ENCODE measurements around the gene CUL4B. TPM values are rescaled to one million over a fixed set of nuclear protein-coding genes. Genes with fewer than 3 reads are reported as not detected.

CUL4B gene
- total and polyA plus RNA-seq, 10 of the 15 experiments (the other 5 are each of a cell fraction or from before 2014, with no cell fraction given), result 11.0 to 37.3 (median 24.4) TPM

DNA sequence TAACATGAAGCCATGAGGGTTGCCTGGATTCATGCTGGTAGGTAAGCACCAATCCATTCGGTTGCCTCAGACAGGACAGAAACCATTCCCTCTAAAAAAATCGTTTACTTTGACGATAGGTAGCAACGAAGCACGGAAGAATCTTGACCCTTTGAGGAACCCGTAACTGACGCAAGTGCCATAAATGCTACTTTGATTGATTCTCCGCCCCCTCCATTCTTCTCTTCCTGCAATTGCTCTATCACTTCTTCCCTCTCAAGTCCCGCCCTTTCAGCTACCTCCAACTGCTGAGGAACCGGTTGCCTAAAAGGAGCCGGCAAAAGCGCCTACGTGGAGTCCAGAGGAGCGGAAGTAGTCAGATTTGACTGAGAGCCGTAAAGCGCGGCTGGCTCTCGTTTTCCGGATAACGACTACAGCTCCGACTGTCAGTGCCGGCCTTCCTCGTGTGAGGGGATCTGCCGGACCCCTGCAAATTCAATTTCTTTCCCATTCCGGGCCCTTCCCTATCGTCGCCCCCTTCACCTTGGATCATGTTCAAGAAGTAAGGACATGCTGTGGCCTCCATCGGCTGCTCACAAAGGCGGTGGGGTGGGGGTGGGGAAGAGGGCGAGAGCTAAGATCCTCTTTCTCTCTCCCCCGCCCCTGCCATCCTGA lies 43.1 kb upstream of the CUL4B start, which contains the start of gene MCTS1 (continued):
- TF ChIP-seq, protein P1, sequence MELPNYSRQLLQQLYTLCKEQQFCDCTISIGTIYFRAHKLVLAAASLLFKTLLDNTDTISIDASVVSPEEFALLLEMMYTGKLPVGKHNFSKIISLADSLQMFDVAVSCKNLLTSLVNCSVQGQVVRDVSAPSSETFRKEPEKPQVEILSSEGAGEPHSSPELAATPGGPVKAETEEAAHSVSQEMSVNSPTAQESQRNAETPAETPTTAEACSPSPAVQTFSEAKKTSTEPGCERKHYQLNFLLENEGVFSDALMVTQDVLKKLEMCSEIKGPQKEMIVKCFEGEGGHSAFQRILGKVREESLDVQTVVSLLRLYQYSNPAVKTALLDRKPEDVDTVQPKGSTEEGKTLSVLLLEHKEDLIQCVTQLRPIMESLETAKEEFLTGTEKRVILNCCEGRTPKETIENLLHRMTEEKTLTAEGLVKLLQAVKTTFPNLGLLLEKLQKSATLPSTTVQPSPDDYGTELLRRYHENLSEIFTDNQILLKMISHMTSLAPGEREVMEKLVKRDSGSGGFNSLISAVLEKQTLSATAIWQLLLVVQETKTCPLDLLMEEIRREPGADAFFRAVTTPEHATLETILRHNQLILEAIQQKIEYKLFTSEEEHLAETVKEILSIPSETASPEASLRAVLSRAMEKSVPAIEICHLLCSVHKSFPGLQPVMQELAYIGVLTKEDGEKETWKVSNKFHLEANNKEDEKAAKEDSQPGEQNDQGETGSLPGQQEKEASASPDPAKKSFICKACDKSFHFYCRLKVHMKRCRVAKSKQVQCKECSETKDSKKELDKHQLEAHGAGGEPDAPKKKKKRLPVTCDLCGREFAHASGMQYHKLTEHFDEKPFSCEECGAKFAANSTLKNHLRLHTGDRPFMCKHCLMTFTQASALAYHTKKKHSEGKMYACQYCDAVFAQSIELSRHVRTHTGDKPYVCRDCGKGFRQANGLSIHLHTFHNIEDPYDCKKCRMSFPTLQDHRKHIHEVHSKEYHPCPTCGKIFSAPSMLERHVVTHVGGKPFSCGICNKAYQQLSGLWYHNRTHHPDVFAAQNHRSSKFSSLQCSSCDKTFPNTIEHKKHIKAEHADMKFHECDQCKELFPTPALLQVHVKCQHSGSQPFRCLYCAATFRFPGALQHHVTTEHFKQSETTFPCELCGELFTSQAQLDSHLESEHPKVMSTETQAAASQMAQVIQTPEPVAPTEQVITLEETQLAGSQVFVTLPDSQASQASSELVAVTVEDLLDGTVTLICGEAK (IDR thresholded peaks at IDR 0.05; ENCODE audit: borderline replicate concordance), result peak; percentile 74; the same call in 1 of the 2 replicates
- TF ChIP-seq CBFB (IDR thresholded peaks at IDR 0.05; ENCODE audit: low read depth), result peak; percentile 19; the same call in 1 of the 2 replicates
- TF ChIP-seq, protein P2, sequence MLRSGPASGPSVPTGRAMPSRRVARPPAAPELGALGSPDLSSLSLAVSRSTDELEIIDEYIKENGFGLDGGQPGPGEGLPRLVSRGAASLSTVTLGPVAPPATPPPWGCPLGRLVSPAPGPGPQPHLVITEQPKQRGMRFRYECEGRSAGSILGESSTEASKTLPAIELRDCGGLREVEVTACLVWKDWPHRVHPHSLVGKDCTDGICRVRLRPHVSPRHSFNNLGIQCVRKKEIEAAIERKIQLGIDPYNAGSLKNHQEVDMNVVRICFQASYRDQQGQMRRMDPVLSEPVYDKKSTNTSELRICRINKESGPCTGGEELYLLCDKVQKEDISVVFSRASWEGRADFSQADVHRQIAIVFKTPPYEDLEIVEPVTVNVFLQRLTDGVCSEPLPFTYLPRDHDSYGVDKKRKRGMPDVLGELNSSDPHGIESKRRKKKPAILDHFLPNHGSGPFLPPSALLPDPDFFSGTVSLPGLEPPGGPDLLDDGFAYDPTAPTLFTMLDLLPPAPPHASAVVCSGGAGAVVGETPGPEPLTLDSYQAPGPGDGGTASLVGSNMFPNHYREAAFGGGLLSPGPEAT (IDR thresholded peaks at IDR 0.05; ENCODE audit: low read depth), result peak; percentile 33; the same call in 1 of the 2 replicates
- no peak for TF ChIP-seq ESRRA (IDR thresholded peaks at IDR 0.05; ENCODE audit: low read length)
- TF ChIP-seq POLR2AphosphoS5 (IDR thresholded peaks at IDR 0.05; ENCODE audit: low read length), result peak; percentile 71
- TF ChIP-seq ATF7 (IDR thresholded peaks at IDR 0.05; ENCODE audit: low read depth), result peak; percentile 54; the same call in 1 of the 2 replicates
- no peak for TF ChIP-seq SP1 (IDR thresholded peaks at IDR 0.05; ENCODE audit: low read depth, low read length)
- TF ChIP-seq, protein P3, sequence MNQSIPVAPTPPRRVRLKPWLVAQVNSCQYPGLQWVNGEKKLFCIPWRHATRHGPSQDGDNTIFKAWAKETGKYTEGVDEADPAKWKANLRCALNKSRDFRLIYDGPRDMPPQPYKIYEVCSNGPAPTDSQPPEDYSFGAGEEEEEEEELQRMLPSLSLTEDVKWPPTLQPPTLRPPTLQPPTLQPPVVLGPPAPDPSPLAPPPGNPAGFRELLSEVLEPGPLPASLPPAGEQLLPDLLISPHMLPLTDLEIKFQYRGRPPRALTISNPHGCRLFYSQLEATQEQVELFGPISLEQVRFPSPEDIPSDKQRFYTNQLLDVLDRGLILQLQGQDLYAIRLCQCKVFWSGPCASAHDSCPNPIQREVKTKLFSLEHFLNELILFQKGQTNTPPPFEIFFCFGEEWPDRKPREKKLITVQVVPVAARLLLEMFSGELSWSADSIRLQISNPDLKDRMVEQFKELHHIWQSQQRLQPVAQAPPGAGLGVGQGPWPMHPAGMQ (IDR thresholded peaks at IDR 0.05; ENCODE audit: borderline replicate concordance), result no peak
- TF ChIP-seq, protein P4, sequence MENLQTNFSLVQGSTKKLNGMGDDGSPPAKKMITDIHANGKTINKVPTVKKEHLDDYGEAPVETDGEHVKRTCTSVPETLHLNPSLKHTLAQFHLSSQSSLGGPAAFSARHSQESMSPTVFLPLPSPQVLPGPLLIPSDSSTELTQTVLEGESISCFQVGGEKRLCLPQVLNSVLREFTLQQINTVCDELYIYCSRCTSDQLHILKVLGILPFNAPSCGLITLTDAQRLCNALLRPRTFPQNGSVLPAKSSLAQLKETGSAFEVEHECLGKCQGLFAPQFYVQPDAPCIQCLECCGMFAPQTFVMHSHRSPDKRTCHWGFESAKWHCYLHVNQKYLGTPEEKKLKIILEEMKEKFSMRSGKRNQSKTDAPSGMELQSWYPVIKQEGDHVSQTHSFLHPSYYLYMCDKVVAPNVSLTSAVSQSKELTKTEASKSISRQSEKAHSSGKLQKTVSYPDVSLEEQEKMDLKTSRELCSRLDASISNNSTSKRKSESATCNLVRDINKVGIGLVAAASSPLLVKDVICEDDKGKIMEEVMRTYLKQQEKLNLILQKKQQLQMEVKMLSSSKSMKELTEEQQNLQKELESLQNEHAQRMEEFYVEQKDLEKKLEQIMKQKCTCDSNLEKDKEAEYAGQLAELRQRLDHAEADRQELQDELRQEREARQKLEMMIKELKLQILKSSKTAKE (IDR thresholded peaks at IDR 0.05; ENCODE audit: low read depth, poor library complexity, severe bottlenecking), result no peak
- TF ChIP-seq MTA2 (IDR thresholded peaks at IDR 0.05; ENCODE audit: low read depth), result no peak
- TF ChIP-seq SIX5 (IDR thresholded peaks at IDR 0.05; ENCODE audit: low read depth, low read length, severe bottlenecking), result no peak
- TF ChIP-seq HDGF (IDR thresholded peaks at IDR 0.05), result no peak
- TF ChIP-seq, protein P5, sequence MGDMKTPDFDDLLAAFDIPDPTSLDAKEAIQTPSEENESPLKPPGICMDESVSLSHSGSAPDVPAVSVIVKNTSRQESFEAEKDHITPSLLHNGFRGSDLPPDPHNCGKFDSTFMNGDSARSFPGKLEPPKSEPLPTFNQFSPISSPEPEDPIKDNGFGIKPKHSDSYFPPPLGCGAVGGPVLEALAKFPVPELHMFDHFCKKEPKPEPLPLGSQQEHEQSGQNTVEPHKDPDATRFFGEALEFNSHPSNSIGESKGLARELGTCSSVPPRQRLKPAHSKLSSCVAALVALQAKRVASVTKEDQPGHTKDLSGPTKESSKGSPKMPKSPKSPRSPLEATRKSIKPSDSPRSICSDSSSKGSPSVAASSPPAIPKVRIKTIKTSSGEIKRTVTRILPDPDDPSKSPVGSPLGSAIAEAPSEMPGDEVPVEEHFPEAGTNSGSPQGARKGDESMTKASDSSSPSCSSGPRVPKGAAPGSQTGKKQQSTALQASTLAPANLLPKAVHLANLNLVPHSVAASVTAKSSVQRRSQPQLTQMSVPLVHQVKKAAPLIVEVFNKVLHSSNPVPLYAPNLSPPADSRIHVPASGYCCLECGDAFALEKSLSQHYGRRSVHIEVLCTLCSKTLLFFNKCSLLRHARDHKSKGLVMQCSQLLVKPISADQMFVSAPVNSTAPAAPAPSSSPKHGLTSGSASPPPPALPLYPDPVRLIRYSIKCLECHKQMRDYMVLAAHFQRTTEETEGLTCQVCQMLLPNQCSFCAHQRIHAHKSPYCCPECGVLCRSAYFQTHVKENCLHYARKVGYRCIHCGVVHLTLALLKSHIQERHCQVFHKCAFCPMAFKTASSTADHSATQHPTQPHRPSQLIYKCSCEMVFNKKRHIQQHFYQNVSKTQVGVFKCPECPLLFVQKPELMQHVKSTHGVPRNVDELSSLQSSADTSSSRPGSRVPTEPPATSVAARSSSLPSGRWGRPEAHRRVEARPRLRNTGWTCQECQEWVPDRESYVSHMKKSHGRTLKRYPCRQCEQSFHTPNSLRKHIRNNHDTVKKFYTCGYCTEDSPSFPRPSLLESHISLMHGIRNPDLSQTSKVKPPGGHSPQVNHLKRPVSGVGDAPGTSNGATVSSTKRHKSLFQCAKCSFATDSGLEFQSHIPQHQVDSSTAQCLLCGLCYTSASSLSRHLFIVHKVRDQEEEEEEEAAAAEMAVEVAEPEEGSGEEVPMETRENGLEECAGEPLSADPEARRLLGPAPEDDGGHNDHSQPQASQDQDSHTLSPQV (IDR thresholded peaks at IDR 0.05), result no peak
- no peak for TF ChIP-seq CEBPB (IDR thresholded peaks at IDR 0.05; ENCODE audit: borderline replicate concordance in 1 of 2, low read depth in 2 of 2, low read length in 2 of 2)
- no peak for TF ChIP-seq CBX5 (IDR thresholded peaks at IDR 0.05; ENCODE audit: low read depth)
- TF ChIP-seq GABPA (IDR thresholded peaks at IDR 0.05; ENCODE audit: low read depth), result peak; percentile 81

Measured in GM12878 (cell line).